ENCODE results near the gene DNAJB13. TPM values are rescaled to one million over a fixed set of nuclear protein-coding genes. Genes with fewer than 3 reads are reported as not detected.

DNAJB13 gene
- total RNA-seq, 1 experiment from 2014 or later: not detected

DNA sequence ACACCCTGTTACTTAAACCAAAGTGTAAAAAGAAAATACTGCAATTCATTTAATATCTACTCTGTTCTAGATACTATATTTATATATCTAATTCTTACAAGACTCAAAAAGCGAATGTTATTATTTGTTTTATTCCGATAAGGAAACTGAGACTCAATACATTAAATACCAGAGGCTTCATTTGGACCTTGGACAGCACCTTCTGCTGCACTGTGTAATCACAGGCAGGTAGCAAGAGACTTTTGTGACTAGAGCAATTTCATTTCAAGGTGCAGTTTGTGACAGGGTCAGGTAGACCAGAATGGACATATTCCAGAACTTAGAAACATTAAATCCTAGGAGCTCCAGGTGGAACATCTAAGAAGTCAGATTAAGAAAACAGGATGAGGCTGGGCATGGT, 21.4 kb upstream of the DNAJB13 start:
- TF ChIP-seq, protein P1, sequence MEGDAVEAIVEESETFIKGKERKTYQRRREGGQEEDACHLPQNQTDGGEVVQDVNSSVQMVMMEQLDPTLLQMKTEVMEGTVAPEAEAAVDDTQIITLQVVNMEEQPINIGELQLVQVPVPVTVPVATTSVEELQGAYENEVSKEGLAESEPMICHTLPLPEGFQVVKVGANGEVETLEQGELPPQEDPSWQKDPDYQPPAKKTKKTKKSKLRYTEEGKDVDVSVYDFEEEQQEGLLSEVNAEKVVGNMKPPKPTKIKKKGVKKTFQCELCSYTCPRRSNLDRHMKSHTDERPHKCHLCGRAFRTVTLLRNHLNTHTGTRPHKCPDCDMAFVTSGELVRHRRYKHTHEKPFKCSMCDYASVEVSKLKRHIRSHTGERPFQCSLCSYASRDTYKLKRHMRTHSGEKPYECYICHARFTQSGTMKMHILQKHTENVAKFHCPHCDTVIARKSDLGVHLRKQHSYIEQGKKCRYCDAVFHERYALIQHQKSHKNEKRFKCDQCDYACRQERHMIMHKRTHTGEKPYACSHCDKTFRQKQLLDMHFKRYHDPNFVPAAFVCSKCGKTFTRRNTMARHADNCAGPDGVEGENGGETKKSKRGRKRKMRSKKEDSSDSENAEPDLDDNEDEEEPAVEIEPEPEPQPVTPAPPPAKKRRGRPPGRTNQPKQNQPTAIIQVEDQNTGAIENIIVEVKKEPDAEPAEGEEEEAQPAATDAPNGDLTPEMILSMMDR (conservative IDR thresholded peaks at IDR 0.05): no peak
- H3K4me1 Mint-ChIP-seq: peaks cover 5 to 6% of the 10 kb centered on the region in 2 experiments
- no peak overlapping the region for H2BK20ac ChIP-seq (ENCODE audit: low read depth, low read length, poor library complexity, severe bottlenecking)
- no CpG with 5 or more reads among the region's 2 CpGs for WGBS (ENCODE audit: extremely low coverage, insufficient read length, low lambda C conversion rate)
- H2AFZ ChIP-seq (ENCODE audit: low read length): no peak overlapping the region
- no peak for DNase-seq
- no peaks in the 10 kb centered on the region for H3K27me3 Mint-ChIP-seq (ENCODE audit: low read depth)
- no peak overlapping the region for H2BK120ac ChIP-seq (ENCODE audit: low read depth, low read length, poor library complexity, severe bottlenecking)
- no peak overlapping the region for H3K4me3 Mint-ChIP-seq
- H3K14ac ChIP-seq (ENCODE audit: insufficient read depth, low read length): no peak overlapping the region
- no peak overlapping the region for H2BK12ac ChIP-seq (ENCODE audit: insufficient read length, low read depth, low read length)
- H3K9me3 Mint-ChIP-seq: no peaks in the 10 kb centered on the region
- H3K27ac ChIP-seq (ENCODE audit: insufficient read length, low read depth, low read length): no peak overlapping the region
- no peaks in the 10 kb centered on the region for H3K79me1 ChIP-seq (ENCODE audit: insufficient read depth, low read depth, low read length, poor library complexity, severe bottlenecking)
- no peak overlapping the region for H3K4ac ChIP-seq (ENCODE audit: low read depth, low read length)
- H2BK5ac ChIP-seq (ENCODE audit: insufficient read length, low read length): no peak overlapping the region
- no peak overlapping the region for H3K4me2 ChIP-seq (ENCODE audit: insufficient read depth, insufficient read length, low read length)
- H3K79me2 ChIP-seq (ENCODE audit: insufficient read depth, low read length): no peaks in the 10 kb centered on the region
- no peak overlapping the region for H4K5ac ChIP-seq (ENCODE audit: insufficient read length, low read depth, low read length)
- H3K23me2 ChIP-seq (ENCODE audit: insufficient read length, low read depth, low read length, poor library complexity, severe bottlenecking): no peaks in the 10 kb centered on the region
- no peaks in the 10 kb centered on the region for H4K20me1 ChIP-seq (ENCODE audit: control insufficient read depth, insufficient read depth, insufficient read length)
- H3K9me3 ChIP-seq (ENCODE audit: control insufficient read depth, low read depth, low read length): no peaks in the 10 kb centered on the region
- H3K18ac ChIP-seq (ENCODE audit: insufficient read length, low read depth, low read length): no peak overlapping the region
- no peaks in the 10 kb centered on the region for H3K4me1 ChIP-seq (ENCODE audit: insufficient read depth, low read length)
- peaks cover 18 to 38% (median 38%) of the 10 kb centered on the region in 3 experiments; a peak in 6 of 7 replicates for H3K36me3 Mint-ChIP-seq (ENCODE audit: insufficient read depth in 1 of 3, low read depth in 3 of 3)
- H3K56ac ChIP-seq (ENCODE audit: insufficient read length, low read depth, low read length): no peak overlapping the region
- H3K27ac Mint-ChIP-seq: no peak overlapping the region
- no peaks in the 10 kb centered on the region for H3K27me3 ChIP-seq (ENCODE audit: insufficient read depth, low read length)
- H2BK15ac ChIP-seq (ENCODE audit: low read depth, low read length): no peak overlapping the region
- no peak overlapping the region for H3K9ac ChIP-seq (ENCODE audit: extremely low read depth, insufficient read length, low read length)
- H3T11ph ChIP-seq (ENCODE audit: low read length): no peak overlapping the region
- no peak overlapping the region for H4K8ac ChIP-seq (replicated peaks; ENCODE audit: insufficient read length, low read depth, low read length)
- no peak overlapping the region for H3K23ac ChIP-seq (ENCODE audit: insufficient read length, low read depth, low read length)
- no peak overlapping the region for H2AK5ac ChIP-seq (ENCODE audit: insufficient read length, low read length)
- no peak overlapping the region for H4K91ac ChIP-seq (ENCODE audit: insufficient read length, low read depth, low read length)

Measured in H9 (cell line).